HepG2 (cell line): ENCODE data around the gene EARS2. TPM values are rescaled to one million over a fixed set of nuclear protein-coding genes. Genes with fewer than 3 reads are reported as not detected.
A peak's percentile ranks its signal among the peaks of the same experiment; 100 is the strongest.

Experiments used
- ARID2 ChIP-seq: sonication (generic); formaldehyde crosslinking; IDR thresholded peaks from 2 replicates; pipeline ENCODE4 v1.8.1; 2022; ENCODE audit warnings: mild to moderate bottlenecking, missing genetic modification reagents, borderline replicate concordance
- BORCS8-MEF2B ChIP-seq: sonication (generic); formaldehyde crosslinking; IDR thresholded peaks from 2 replicates; pipeline ENCODE4 v1.8.0; 2022; ENCODE audit warnings: mild to moderate bottlenecking, missing genetic modification reagents
- DRAP1 ChIP-seq: IDR thresholded peaks from 2 replicates; pipeline ENCODE4 v1.6.1; 2016; ENCODE audit warnings: missing genetic modification reagents, missing compliant biosample characterization
- ERF ChIP-seq: IDR thresholded peaks from 2 replicates; pipeline ENCODE4 v1.6.1; 2018; ENCODE audit warnings: missing biosample characterization, missing genetic modification reagents
- KAT7 ChIP-seq: IDR thresholded peaks from 2 replicates; pipeline ENCODE4 v1.6.1; 2018; ENCODE audit warnings: borderline replicate concordance, missing compliant biosample characterization
- RFX3 ChIP-seq: IDR thresholded peaks from 2 replicates; pipeline ENCODE4 v1.6.1; 2016; ENCODE audit warnings: missing biosample characterization, missing genetic modification reagents
- SAP130 ChIP-seq: IDR thresholded peaks from 2 replicates; pipeline ENCODE4 v1.6.1; 2016; ENCODE audit warnings: low read depth
- SKI ChIP-seq: fragments of 450-650 bp; IDR thresholded peaks from one replicate; pipeline ENCODE4 v1.6.1; 2018; ENCODE audit warnings: mild to moderate bottlenecking; ENCODE audit not compliant: partially characterized antibody
- SMARCE1 ChIP-seq: fragments of 450-650 bp; IDR thresholded peaks from 2 replicates; pipeline ENCODE4 v1.6.1; 2017; ENCODE audit warnings: borderline replicate concordance
- SRY ChIP-seq: sonication (generic); formaldehyde crosslinking; IDR thresholded peaks from 2 replicates; pipeline ENCODE4 v1.8.0; 2022; ENCODE audit warnings: mild to moderate bottlenecking, missing genetic modification reagents
- ZBTB38 ChIP-seq: sonication (generic); formaldehyde crosslinking; IDR thresholded peaks from 2 replicates; pipeline ENCODE4 v1.5.1; 2020; ENCODE audit warnings: mild to moderate bottlenecking, missing genetic modification reagents
- ZFP37 ChIP-seq: sonication (generic); formaldehyde crosslinking; IDR thresholded peaks from 2 replicates; pipeline ENCODE4 v1.4.0; 2020; ENCODE audit warnings: missing genetic modification reagents, borderline replicate concordance
- ZKSCAN5 ChIP-seq: sonication (generic); formaldehyde crosslinking; IDR thresholded peaks from 2 replicates; pipeline ENCODE4 v1.5.1; 2020; ENCODE audit warnings: mild to moderate bottlenecking, missing genetic modification reagents
- ZNF607 ChIP-seq: sonication (generic); formaldehyde crosslinking; IDR thresholded peaks from 2 replicates; pipeline ENCODE4 v1.5.1; 2020; ENCODE audit warnings: missing genetic modification reagents, mild to moderate bottlenecking, borderline replicate concordance
- ZZZ3 ChIP-seq: sonication (generic); formaldehyde crosslinking; IDR thresholded peaks from 2 replicates; pipeline ENCODE4 v1.4.0; 2020; ENCODE audit warnings: missing genetic modification reagents, mild to moderate bottlenecking, borderline replicate concordance
- polyA plus RNA-seq, 8 experiments: library from polyadenylated mRNA; depleted of rRNA in 3 of 8; stranded (reverse) in 7 of 8; unstranded in 1 of 8; fragments of >200 nt; fragmentation: Illumina TruSeq in 4 of 8; extraction: Trizol in 4 of 8; gene quantifications; 2 replicates each; pipeline versions ENCODE4 v1.2.1 to v1.2.3, GENCODE V29; 2011 to 2016; ENCODE audit warnings: low read depth in 4 of 8, missing spikeins in 1 of 8, mixed read lengths in 1 of 8; ENCODE audit not compliant: insufficient read depth in 1 of 8
- total RNA-seq, 5 experiments: library from RNA; depleted of rRNA; stranded (reverse); fragments of >200 nt; fragmentation: Illumina TruSeq; extraction: Trizol; gene quantifications; 2 replicates each; pipeline ENCODE4 v1.2.3, GENCODE V29; 2016; ENCODE audit warnings: low read depth in 1 of 5
- TF ChIP-seq, protein P1 (sequence below): sonication (generic); formaldehyde crosslinking; IDR thresholded peaks from 2 replicates; pipeline ENCODE4; 2020; ENCODE audit warnings: missing genetic modification reagents, mild to moderate bottlenecking, borderline replicate concordance
- TF ChIP-seq, protein P2 (sequence below): sonication (generic); formaldehyde crosslinking; IDR thresholded peaks from 2 replicates; pipeline ENCODE4 v1.4.0; 2020; ENCODE audit warnings: missing genetic modification reagents
- TF ChIP-seq, protein P3 (sequence below): sonication (generic); formaldehyde crosslinking; IDR thresholded peaks from 2 replicates; pipeline ENCODE4 v1.4.0; 2020; ENCODE audit warnings: missing genetic modification reagents

Gene EARS2
- total and polyA plus RNA-seq, 2 of the 13 experiments (the other 11 are each of a cell fraction or from before 2014, with no cell fraction given): 49.4 to 80.4 TPM

- TF ChIP-seq, protein P1, sequence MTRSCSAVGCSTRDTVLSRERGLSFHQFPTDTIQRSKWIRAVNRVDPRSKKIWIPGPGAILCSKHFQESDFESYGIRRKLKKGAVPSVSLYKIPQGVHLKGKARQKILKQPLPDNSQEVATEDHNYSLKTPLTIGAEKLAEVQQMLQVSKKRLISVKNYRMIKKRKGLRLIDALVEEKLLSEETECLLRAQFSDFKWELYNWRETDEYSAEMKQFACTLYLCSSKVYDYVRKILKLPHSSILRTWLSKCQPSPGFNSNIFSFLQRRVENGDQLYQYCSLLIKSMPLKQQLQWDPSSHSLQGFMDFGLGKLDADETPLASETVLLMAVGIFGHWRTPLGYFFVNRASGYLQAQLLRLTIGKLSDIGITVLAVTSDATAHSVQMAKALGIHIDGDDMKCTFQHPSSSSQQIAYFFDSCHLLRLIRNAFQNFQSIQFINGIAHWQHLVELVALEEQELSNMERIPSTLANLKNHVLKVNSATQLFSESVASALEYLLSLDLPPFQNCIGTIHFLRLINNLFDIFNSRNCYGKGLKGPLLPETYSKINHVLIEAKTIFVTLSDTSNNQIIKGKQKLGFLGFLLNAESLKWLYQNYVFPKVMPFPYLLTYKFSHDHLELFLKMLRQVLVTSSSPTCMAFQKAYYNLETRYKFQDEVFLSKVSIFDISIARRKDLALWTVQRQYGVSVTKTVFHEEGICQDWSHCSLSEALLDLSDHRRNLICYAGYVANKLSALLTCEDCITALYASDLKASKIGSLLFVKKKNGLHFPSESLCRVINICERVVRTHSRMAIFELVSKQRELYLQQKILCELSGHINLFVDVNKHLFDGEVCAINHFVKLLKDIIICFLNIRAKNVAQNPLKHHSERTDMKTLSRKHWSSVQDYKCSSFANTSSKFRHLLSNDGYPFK (CRISPR knock-in tag): no peak
- TF ChIP-seq SKI: no peak
- TF ChIP-seq KAT7 (CRISPR knock-in tag): no peak
- 0 out of 2 replicates have a peak, but pooled peaks have one; percentile 27 for TF ChIP-seq ZZZ3 (CRISPR knock-in tag)
- no peak for TF ChIP-seq ZFP37 (CRISPR knock-in tag)
- TF ChIP-seq ARID2 (CRISPR knock-in tag): no peak; the same call in 1 of the 2 replicates
- peak; percentile 4; the same call in 1 of the 2 replicates for TF ChIP-seq BORCS8-MEF2B
- peak; percentile 57; the same call in 1 of the 2 replicates for TF ChIP-seq SRY (CRISPR knock-in tag)
- TF ChIP-seq RFX3 (CRISPR knock-in tag): no peak
- TF ChIP-seq, protein P2, sequence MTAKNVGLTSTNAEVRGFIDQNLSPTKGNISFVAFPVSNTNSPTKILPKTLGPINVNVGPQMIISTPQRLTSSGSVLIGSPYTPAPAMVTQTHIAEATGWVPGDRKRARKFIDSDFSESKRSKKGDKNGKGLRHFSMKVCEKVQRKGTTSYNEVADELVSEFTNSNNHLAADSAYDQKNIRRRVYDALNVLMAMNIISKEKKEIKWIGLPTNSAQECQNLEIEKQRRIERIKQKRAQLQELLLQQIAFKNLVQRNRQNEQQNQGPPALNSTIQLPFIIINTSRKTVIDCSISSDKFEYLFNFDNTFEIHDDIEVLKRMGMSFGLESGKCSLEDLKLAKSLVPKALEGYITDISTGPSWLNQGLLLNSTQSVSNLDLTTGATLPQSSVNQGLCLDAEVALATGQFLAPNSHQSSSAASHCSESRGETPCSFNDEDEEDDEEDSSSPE (CRISPR knock-in tag): no peak
- TF ChIP-seq, protein P3, sequence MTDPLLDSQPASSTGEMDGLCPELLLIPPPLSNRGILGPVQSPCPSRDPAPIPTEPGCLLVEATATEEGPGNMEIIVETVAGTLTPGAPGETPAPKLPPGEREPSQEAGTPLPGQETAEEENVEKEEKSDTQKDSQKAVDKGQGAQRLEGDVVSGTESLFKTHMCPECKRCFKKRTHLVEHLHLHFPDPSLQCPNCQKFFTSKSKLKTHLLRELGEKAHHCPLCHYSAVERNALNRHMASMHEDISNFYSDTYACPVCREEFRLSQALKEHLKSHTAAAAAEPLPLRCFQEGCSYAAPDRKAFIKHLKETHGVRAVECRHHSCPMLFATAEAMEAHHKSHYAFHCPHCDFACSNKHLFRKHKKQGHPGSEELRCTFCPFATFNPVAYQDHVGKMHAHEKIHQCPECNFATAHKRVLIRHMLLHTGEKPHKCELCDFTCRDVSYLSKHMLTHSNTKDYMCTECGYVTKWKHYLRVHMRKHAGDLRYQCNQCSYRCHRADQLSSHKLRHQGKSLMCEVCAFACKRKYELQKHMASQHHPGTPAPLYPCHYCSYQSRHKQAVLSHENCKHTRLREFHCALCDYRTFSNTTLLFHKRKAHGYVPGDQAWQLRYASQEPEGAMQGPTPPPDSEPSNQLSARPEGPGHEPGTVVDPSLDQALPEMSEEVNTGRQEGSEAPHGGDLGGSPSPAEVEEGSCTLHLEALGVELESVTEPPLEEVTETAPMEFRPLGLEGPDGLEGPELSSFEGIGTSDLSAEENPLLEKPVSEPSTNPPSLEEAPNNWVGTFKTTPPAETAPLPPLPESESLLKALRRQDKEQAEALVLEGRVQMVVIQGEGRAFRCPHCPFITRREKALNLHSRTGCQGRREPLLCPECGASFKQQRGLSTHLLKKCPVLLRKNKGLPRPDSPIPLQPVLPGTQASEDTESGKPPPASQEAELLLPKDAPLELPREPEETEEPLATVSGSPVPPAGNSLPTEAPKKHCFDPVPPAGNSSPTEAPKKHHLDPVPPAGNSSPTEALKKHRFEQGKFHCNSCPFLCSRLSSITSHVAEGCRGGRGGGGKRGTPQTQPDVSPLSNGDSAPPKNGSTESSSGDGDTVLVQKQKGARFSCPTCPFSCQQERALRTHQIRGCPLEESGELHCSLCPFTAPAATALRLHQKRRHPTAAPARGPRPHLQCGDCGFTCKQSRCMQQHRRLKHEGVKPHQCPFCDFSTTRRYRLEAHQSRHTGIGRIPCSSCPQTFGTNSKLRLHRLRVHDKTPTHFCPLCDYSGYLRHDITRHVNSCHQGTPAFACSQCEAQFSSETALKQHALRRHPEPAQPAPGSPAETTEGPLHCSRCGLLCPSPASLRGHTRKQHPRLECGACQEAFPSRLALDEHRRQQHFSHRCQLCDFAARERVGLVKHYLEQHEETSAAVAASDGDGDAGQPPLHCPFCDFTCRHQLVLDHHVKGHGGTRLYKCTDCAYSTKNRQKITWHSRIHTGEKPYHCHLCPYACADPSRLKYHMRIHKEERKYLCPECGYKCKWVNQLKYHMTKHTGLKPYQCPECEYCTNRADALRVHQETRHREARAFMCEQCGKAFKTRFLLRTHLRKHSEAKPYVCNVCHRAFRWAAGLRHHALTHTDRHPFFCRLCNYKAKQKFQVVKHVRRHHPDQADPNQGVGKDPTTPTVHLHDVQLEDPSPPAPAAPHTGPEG (CRISPR knock-in tag): no peak; the same call in 1 of the 2 replicates
- no peak for TF ChIP-seq ERF (CRISPR knock-in tag)
- TF ChIP-seq ZNF607 (CRISPR knock-in tag): no peak; the same call in 1 of the 2 replicates
- no peak for TF ChIP-seq SAP130 (CRISPR knock-in tag)
- TF ChIP-seq SMARCE1: no peak
- TF ChIP-seq ZBTB38 (CRISPR knock-in tag): peak; percentile 23; the same call in 1 of the 2 replicates
- no peak for TF ChIP-seq DRAP1 (CRISPR knock-in tag)
- no peak for TF ChIP-seq ZKSCAN5 (CRISPR knock-in tag)
Measured at GRCh38 chr16:23557779-23558702, 891 bp upstream of the EARS2 start (continued).
